ENCODE data around the gene PPME1.

DNA sequence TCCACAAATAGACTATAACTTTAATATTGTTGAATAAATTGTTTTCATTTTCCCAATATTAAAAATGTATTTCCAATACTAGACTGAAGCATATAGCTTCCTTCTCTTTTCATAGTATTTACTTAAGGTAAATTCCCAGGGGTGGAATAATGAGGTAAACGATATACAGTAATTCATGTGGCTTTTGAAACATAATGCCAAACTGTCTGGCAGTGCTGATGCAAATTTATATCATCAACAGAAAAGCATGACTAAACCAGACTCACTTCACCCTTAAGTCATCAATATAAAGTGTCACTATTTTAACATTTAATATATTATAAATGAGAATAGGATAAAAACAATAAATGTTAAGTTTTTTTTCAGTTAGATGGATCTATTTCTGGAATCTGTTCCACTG is 13.9 kb upstream of the PPME1 start:
- TF ChIP-seq, protein P1, sequence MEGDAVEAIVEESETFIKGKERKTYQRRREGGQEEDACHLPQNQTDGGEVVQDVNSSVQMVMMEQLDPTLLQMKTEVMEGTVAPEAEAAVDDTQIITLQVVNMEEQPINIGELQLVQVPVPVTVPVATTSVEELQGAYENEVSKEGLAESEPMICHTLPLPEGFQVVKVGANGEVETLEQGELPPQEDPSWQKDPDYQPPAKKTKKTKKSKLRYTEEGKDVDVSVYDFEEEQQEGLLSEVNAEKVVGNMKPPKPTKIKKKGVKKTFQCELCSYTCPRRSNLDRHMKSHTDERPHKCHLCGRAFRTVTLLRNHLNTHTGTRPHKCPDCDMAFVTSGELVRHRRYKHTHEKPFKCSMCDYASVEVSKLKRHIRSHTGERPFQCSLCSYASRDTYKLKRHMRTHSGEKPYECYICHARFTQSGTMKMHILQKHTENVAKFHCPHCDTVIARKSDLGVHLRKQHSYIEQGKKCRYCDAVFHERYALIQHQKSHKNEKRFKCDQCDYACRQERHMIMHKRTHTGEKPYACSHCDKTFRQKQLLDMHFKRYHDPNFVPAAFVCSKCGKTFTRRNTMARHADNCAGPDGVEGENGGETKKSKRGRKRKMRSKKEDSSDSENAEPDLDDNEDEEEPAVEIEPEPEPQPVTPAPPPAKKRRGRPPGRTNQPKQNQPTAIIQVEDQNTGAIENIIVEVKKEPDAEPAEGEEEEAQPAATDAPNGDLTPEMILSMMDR (IDR thresholded peaks at IDR 0.05 in 2 of 3, conservative IDR thresholded peaks at IDR 0.05 in 1 of 3; ENCODE audit: insufficient read depth in 2 of 3, low read depth in 1 of 3, low read length in 3 of 3) = no peak
- no peak for TF ChIP-seq RBBP5 (IDR thresholded peaks at IDR 0.05; ENCODE audit: borderline replicate concordance, insufficient read depth, low read length, poor library complexity, severe bottlenecking)
- no peak for TF ChIP-seq NFRKB (IDR thresholded peaks at IDR 0.05; ENCODE audit: low read depth)
- no peak for TF ChIP-seq POLR2AphosphoS5 (IDR thresholded peaks at IDR 0.05; ENCODE audit: control insufficient read depth, insufficient read depth, low read depth, low read length)
- TF ChIP-seq ADNP (tag; IDR thresholded peaks at IDR 0.05) = no peak
- TF ChIP-seq, protein P2, sequence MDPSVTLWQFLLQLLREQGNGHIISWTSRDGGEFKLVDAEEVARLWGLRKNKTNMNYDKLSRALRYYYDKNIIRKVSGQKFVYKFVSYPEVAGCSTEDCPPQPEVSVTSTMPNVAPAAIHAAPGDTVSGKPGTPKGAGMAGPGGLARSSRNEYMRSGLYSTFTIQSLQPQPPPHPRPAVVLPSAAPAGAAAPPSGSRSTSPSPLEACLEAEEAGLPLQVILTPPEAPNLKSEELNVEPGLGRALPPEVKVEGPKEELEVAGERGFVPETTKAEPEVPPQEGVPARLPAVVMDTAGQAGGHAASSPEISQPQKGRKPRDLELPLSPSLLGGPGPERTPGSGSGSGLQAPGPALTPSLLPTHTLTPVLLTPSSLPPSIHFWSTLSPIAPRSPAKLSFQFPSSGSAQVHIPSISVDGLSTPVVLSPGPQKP (CRISPR knock-in tag; IDR thresholded peaks at IDR 0.05) = no peak
- TF ChIP-seq ZNF253 (CRISPR knock-in tag; conservative IDR thresholded peaks at IDR 0.05) = no peak
- no peak for TF ChIP-seq POLR2A (conservative IDR thresholded peaks at IDR 0.05)
- TF ChIP-seq SREBF1 (IDR thresholded peaks at IDR 0.05; ENCODE audit: borderline replicate concordance, low read depth, low read length) = no peak
- TF ChIP-seq, protein P3, sequence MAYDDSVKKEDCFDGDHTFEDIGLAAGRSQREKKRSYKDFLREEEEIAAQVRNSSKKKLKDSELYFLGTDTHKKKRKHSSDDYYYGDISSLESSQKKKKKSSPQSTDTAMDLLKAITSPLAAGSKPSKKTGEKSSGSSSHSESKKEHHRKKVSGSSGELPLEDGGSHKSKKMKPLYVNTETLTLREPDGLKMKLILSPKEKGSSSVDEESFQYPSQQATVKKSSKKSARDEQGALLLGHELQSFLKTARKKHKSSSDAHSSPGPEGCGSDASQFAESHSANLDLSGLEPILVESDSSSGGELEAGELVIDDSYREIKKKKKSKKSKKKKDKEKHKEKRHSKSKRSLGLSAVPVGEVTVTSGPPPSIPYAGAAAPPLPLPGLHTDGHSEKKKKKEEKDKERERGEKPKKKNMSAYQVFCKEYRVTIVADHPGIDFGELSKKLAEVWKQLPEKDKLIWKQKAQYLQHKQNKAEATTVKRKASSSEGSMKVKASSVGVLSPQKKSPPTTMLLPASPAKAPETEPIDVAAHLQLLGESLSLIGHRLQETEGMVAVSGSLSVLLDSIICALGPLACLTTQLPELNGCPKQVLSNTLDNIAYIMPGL (CRISPR knock-in tag; IDR thresholded peaks at IDR 0.05) = no peak
- no peak for TF ChIP-seq ZNF12 (CRISPR knock-in tag; IDR thresholded peaks at IDR 0.05)
